Testis (tissue), 3 donors: ENCODE measurements around the gene KRT6C. TPM values are rescaled to one million over a fixed set of nuclear protein-coding genes. Genes with fewer than 3 reads are reported as not detected.
"Not testable (repeated sequence)": the region's sequence is repeated elsewhere in the genome, so short reads cannot be mapped to it uniquely, and the experiment has no call there.

Experiments
- DNase-seq: peaks from one replicate; pipeline ENCODE4 v3.0.0-alpha.2; 2019
- H3K27ac ChIP-seq, 2 donors: fragments of 200-600 bp; sonication (generic); one replicate each; pipeline ENCODE4 v1.5.1; 2019
- H3K27me3 ChIP-seq: fragments of 200-600 bp; sonication (generic); one replicate; pipeline ENCODE4 v1.5.1; 2019
- H3K36me3 ChIP-seq: fragments of 200-600 bp; sonication (generic); one replicate; pipeline ENCODE4 v1.5.1; 2017; ENCODE audit warnings: low read depth; ENCODE audit errors: missing control alignments
- H3K4me1 ChIP-seq: fragments of 200-600 bp; sonication (generic); one replicate; pipeline ENCODE4 v1.5.1; 2019
- H3K4me3 ChIP-seq, 2 donors: fragments of 200-600 bp; sonication (generic); one replicate each; pipeline ENCODE4 v1.5.1; 2017 to 2019
- H3K9me3 ChIP-seq: fragments of 200-600 bp; sonication (generic); one replicate; pipeline ENCODE4 v1.5.1; 2017
- POLR2A ChIP-seq: fragments of 450-650 bp; IDR thresholded peaks from one replicate; pipeline ENCODE4 v1.6.1; 2017; ENCODE audit warnings: antibody characterized with exemption, mild to moderate bottlenecking, moderate library complexity
- WGBS, 2 donors: methylation state at CpG; one replicate each; pipeline ENCODE4 v1.1.5; 2018; 5-methylcytosine and 5-hydroxymethylcytosine counted together
- intact Hi-C: fragments of 100-400 bp; cut with DNase I; formaldehyde crosslinking; loops from one replicate; pipeline ENCODE4 v1.15.1; 2023; ENCODE audit warnings: low total_unique reads
- polyA plus RNA-seq: library from polyadenylated mRNA; stranded (reverse); fragments of 350-450 nt; fragmentation: Illumina TruSeq; extraction: RNeasy Lipid Tissue Mini Kit (QIAGEN cat#74804); gene quantifications from one replicate; pipeline ENCODE4 v1.2.3, GENCODE V29; 2014; ENCODE audit warnings: low read depth, low replicate concordance; ENCODE audit not compliant: insufficient read depth
- total RNA-seq, 2 donors: library from RNA; depleted of rRNA; stranded (reverse); fragments of >200 nt; gene quantifications; one replicate each; pipeline ENCODE4 v1.2.3, GENCODE V29; 2016
- TF ChIP-seq, protein P1 (sequence below), 3 experiments: fragments of 450-650 bp in 2 of 3; fragments of 200-600 bp in 1 of 3; sonication (generic) in 1 of 3; IDR thresholded peaks; one replicate each; pipeline ENCODE4 v1.5.1; 2016 to 2019; ENCODE audit warnings: antibody characterized with exemption in 3 of 3, mild to moderate bottlenecking in 2 of 3, moderate library complexity in 1 of 3

The KRT6C gene
- total and polyA plus RNA-seq, 3 donors from 2014 or later: 0.16 TPM; not detected in 2

DNA sequence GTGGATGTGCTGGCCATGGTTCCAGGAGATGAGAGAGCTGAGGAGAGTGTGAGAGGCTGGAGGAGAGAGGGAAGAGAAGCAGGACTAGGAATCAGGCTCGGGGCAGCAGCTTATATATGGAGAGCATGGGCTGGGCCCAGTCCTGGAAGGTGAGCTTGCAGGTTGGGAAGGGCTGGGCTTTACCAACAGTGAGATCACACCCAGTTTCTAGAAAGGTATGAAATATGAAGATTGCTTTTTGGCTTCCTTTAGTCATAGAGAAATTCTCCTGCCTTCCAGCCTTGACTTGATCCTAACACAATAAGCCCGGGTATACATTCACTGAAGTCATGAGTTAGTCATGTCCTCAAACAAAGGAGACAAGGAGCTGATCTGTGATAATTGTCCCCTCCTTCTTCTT is 19.6 kb upstream of the KRT6C start, which contains the start of gene KRT6A:
Gene KRT6A, minus strand, starts transcription at position 86 of the 400 bp plus-strand sequence. Its CDS starts 69 bp downstream, at position 17.
- intact Hi-C loops: no loop called here
- H3K4me3 ChIP-seq: no peak within 1 kb of the TSS
- H3K36me3 ChIP-seq: no peaks in the 10 kb centered on the region
- DNase-seq: no peak
- H3K9me3 ChIP-seq: no peaks in the 10 kb centered on the region
- WGBS, 2 donors: 86 to 92% methylated on average over 2 of the region's 2 CpGs
- no peak for TF ChIP-seq POLR2A
- TF ChIP-seq, protein P1, sequence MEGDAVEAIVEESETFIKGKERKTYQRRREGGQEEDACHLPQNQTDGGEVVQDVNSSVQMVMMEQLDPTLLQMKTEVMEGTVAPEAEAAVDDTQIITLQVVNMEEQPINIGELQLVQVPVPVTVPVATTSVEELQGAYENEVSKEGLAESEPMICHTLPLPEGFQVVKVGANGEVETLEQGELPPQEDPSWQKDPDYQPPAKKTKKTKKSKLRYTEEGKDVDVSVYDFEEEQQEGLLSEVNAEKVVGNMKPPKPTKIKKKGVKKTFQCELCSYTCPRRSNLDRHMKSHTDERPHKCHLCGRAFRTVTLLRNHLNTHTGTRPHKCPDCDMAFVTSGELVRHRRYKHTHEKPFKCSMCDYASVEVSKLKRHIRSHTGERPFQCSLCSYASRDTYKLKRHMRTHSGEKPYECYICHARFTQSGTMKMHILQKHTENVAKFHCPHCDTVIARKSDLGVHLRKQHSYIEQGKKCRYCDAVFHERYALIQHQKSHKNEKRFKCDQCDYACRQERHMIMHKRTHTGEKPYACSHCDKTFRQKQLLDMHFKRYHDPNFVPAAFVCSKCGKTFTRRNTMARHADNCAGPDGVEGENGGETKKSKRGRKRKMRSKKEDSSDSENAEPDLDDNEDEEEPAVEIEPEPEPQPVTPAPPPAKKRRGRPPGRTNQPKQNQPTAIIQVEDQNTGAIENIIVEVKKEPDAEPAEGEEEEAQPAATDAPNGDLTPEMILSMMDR (IDR thresholded peaks at IDR 0.05): no peak
- H3K4me1 ChIP-seq: peaks cover 25% of the 10 kb centered on the region
- H3K27me3 ChIP-seq: no peaks in the 10 kb centered on the region
- H3K27ac ChIP-seq: peak within 1 kb of the TSS in 1 of 2 donors; percentile 39

DNA sequence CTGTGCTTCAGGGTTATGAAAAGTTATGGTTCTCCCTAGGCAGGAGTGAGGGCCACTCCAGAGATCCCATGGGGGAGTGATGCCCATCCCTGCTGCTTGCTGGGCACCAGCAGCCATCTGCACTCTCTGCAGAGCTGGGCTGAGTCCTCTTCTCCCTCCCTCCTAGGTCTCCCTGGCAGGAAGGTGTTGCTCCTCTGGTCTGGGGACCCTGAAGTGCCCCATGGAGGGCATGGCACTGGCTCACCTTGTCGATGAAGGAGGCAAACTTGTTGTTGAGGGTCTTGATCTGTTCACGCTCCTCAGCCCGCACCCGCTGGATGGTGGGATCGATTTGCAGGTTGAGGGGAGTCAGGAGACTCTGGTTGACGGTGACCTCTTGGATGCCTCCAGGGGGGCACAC is 18.8 kb upstream of the KRT6C start:
- intact Hi-C loops: not testable (repeated sequence)
- WGBS, 2 donors: 81 to 93% methylated on average over 5 of the region's 6 CpGs

DNA sequence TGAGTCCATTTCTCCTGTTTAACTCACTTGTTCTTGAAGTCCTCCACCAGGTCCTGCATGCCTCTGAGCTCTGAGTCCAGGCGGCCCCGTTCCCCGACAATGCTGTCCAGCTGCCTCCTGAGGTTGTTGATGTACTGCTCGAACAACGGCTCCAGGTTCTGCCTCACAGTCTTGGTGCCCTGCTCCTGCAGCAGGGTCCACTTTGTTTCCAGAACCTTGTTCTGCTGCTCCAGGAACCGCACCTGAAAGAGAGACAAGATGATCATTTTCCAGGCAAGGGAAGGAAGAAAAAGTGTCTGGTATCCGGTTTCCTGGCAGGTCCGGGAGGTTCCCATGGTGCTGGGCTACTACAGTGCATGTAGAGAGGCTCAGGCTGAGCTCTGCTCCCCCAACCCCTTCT is 17.9 kb upstream of the KRT6C start:
- H3K4me3 ChIP-seq: not testable (repeated sequence)

More for the DNA sequence above, 18.8 kb upstream of the KRT6C start:
- not testable (repeated sequence) for H3K36me3 ChIP-seq, DNase-seq, H3K9me3 ChIP-seq, H3K27me3 ChIP-seq, H3K4me3 ChIP-seq, H3K27ac ChIP-seq
- peaks cover 25% of the 10 kb centered on the region for H3K4me1 ChIP-seq

DNA sequence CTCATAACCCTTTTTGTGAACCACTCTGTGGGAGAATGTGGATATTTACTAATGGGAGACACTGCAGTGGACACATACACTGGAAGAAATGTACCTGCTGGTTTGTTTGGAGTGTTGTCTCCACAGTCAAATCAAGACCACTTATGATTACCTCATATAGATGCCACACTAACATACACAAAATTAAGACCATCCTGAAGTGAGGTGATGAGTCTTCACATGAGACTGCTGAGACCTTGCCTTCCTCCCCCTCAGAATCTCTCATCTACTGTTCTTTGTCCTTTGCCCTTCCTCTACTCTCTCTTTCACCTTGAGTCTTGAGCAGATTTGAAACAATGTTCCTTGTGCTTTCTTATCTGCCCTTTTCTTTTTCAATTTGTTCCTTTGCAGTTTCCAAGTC is 15.1 kb upstream of the KRT6C start:
- no peak for DNase-seq
- Histone ChIP-seq H3K4me1 (peaks cover under 1% of the 10 kb centered on the region), H3K27ac (no peak overlapping the region), H3K27me3 (no peaks in the 10 kb centered on the region), H3K4me3 (no peak overlapping the region), H3K36me3 (no peaks in the 10 kb centered on the region), H3K9me3 (no peaks in the 10 kb centered on the region)
- no peak for TF ChIP-seq POLR2A
- intact Hi-C loops: no loop called here

More for the DNA sequence above, 17.9 kb upstream of the KRT6C start:
- H3K4me1 ChIP-seq: peaks cover 24% of the 10 kb centered on the region
- H3K9me3 ChIP-seq, H3K36me3 ChIP-seq, intact Hi-C loops, H3K27ac ChIP-seq, DNase-seq, H3K27me3 ChIP-seq: not testable (repeated sequence)
- WGBS, 2 donors: 84 to 94% methylated on average over 8 of the region's 8 CpGs

DNA sequence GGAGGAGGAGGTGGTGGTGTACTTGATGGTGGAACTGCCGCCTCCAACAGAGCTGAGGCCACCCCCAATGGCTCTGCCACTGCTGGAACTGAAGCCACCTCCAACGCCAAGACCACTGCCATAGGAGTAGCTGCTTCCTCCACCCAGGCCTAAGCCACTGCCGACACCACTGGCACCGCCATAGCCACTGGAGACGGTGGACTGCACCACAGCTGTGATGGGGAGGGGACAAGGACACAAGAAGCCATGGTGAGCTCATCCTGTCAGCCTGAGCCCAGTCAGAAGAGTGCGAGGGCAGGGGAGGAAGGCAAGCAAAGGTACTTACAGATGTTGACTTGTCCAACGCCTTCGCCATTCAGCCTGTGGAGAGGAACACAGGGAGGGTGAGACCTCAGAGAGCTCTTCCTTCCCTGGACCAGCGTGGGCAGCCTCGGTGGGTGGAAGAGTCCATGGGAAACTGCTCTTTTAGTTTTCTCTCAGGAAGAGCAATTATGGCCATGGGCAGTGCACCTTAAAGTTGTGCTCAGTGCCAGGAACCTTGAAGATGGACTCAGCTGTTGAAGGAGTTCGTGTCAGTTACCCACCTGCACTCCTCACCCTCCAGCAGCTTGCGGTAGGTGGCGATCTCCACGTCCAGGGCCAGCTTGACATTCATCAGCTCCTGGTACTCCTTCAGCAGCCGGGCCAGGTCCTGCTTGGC is 14.3 kb upstream of the KRT6C start:
- 85 to 94% methylated on average over 14 to 15 of the region's 15 CpGs for WGBS, 2 donors
- H3K4me1 ChIP-seq, DNase-seq, H3K27ac ChIP-seq, H3K36me3 ChIP-seq, H3K27me3 ChIP-seq, H3K4me3 ChIP-seq, intact Hi-C loops, H3K9me3 ChIP-seq: not testable (repeated sequence)

DNA sequence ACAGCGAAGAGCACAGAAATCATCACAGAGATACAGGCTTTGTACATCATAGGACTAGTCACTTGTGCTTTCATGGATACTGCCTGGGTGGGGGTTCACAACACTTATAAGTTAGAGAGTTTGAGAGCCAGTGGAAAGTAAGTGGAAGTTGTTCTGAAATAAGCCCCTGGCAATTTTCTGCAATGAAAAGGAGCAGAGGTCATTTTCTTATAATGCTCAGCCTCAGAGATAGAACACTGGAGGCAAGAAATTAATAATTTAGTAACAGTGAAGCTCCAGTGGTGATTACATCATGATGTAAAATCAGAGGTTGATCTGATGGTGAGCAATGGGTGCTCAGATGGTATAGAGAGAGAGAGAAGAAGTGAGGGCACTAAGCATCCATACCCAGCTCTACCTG is 13.6 kb upstream of the KRT6C start:
- Histone ChIP-seq H3K36me3 (no peaks in the 10 kb centered on the region), H3K4me1 (no peaks in the 10 kb centered on the region), H3K4me3 (no peak overlapping the region), H3K27ac (no peak overlapping the region), H3K27me3 (no peaks in the 10 kb centered on the region), H3K9me3 (no peaks in the 10 kb centered on the region)
- DNase-seq: no peak
- no peak for TF ChIP-seq POLR2A
- TF ChIP-seq, protein P1 (IDR thresholded peaks at IDR 0.05): no peak
- 53 to 58% methylated on average over 1 of the region's 1 CpG for WGBS, 2 donors
- intact Hi-C loops: no loop called here
